ENCODE data around the gene RRBP1. TPM values are rescaled to one million over a fixed set of nuclear protein-coding genes. Genes with fewer than 3 reads are reported as not detected.

The RRBP1 gene
- total RNA-seq, 1 donor from 2014 or later = 79.8 TPM

- TF ChIP-seq POLR2AphosphoS5 (IDR thresholded peaks at IDR 0.05; ENCODE audit: insufficient read depth in 1 of 2, low read depth in 1 of 2) (no peak), CTCF (IDR thresholded peaks at IDR 0.05) (no peak), POLR2A (IDR thresholded peaks at IDR 0.05) (no peak)
- peaks cover 0 to 84% of the 10 kb centered on the region in 2 donors for H3K36me3 ChIP-seq
- H3K4me1 ChIP-seq = peaks cover 11% of the 10 kb centered on the region
- H3K9me3 ChIP-seq = no peaks in the 10 kb centered on the region
- no peak overlapping the region for H3K27ac ChIP-seq
- no peaks in the 10 kb centered on the region for H3K27me3 ChIP-seq
- no peak for DNase-seq (ENCODE audit: extremely low spot score in 2 of 2)
- intact Hi-C loops (cut with DNase I) = no loop called here
- no peak overlapping the region for H3K4me3 ChIP-seq
Measured at GRCh38 chr20:17629678-17630089, 52.4 kb downstream of the RRBP1 start.

- intact Hi-C loops (cut with DNase I) = no loop called here
- no peak for DNase-seq (ENCODE audit: extremely low spot score in 2 of 2)
- H3K4me1 ChIP-seq = peaks cover 5% of the 10 kb centered on the region
- H3K27ac ChIP-seq = no peak overlapping the region
- H3K9me3 ChIP-seq = no peaks in the 10 kb centered on the region
- H3K36me3 ChIP-seq = peaks cover 0 to 85% of the 10 kb centered on the region in 2 donors
- no peak overlapping the region for H3K4me3 ChIP-seq
- no peaks in the 10 kb centered on the region for H3K27me3 ChIP-seq
- TF ChIP-seq CTCF (IDR thresholded peaks at IDR 0.05) = no peak
- TF ChIP-seq POLR2A (IDR thresholded peaks at IDR 0.05) = no peak
- no peak for TF ChIP-seq POLR2AphosphoS5 (IDR thresholded peaks at IDR 0.05; ENCODE audit: insufficient read depth in 1 of 2, low read depth in 1 of 2)
Measured at GRCh38 chr20:17629025-17629424, 53.0 kb downstream of the RRBP1 start.

- no peaks in the 10 kb centered on the region for H3K27me3 ChIP-seq
- H3K4me3 ChIP-seq = no peak overlapping the region
- no peaks in the 10 kb centered on the region for H3K9me3 ChIP-seq
- H3K36me3 ChIP-seq = peaks cover 0 to 81% of the 10 kb centered on the region in 2 donors
- no peak for DNase-seq (ENCODE audit: extremely low spot score in 2 of 2)
- H3K4me1 ChIP-seq = no peaks in the 10 kb centered on the region
- TF ChIP-seq POLR2A (IDR thresholded peaks at IDR 0.05) (no peak), CTCF (IDR thresholded peaks at IDR 0.05) (no peak), POLR2AphosphoS5 (IDR thresholded peaks at IDR 0.05; ENCODE audit: insufficient read depth in 1 of 2, low read depth in 1 of 2) (no peak)
- no peak overlapping the region for H3K27ac ChIP-seq
- intact Hi-C loops (cut with DNase I) = no loop called here
Measured at GRCh38 chr20:17628101-17628841, 53.8 kb downstream of the RRBP1 start.

- H3K36me3 ChIP-seq = peaks cover 0 to 78% of the 10 kb centered on the region in 2 donors
- no peak overlapping the region for H3K27ac ChIP-seq
- no peaks in the 10 kb centered on the region for H3K9me3 ChIP-seq
Measured at GRCh38 chr20:17627101-17627955, 54.7 kb downstream of the RRBP1 start.

More at GRCh38 chr20:17627101-17627955, 54.7 kb downstream of the RRBP1 start:
- DNase-seq (ENCODE audit: extremely low spot score in 2 of 2) = no peak
- TF ChIP-seq POLR2A (IDR thresholded peaks at IDR 0.05) (no peak), POLR2AphosphoS5 (IDR thresholded peaks at IDR 0.05; ENCODE audit: insufficient read depth in 1 of 2, low read depth in 1 of 2) (no peak), CTCF (IDR thresholded peaks at IDR 0.05) (no peak)
- H3K4me3 ChIP-seq = no peak overlapping the region
- intact Hi-C loops (cut with DNase I) = no loop called here
- H3K27me3 ChIP-seq = no peaks in the 10 kb centered on the region
- H3K4me1 ChIP-seq = no peaks in the 10 kb centered on the region

Data from vagina (tissue), 2 donors.